Left renal cortex interstitium (tissue), 4 donors: ENCODE results near the gene VSX2. TPM values are rescaled to one million over a fixed set of nuclear protein-coding genes. Genes with fewer than 3 reads are reported as not detected.
"Not testable (repeated sequence)": the region's sequence is repeated elsewhere in the genome, so short reads cannot be mapped to it uniquely, and the experiment has no call there.

Experiments used
- DNase-seq, 4 donors: peaks; one replicate each; pipeline ENCODE4 v3.0.0-alpha.2; 2013; ENCODE audit warnings: low read depth in 4 of 4, low spot score in 2 of 4, missing footprints in 1 of 4
- polyA plus RNA-seq, 4 donors: library from polyadenylated mRNA; unstranded; fragments of 120-200 nt; gene quantifications; one replicate each; pipeline ENCODE4 v1.2.1, GENCODE V29; 2013; ENCODE audit not compliant: insufficient read length in 4 of 4

The VSX2 gene
- polyA plus RNA-seq, 4 donors: 0.05 to 0.11 (median 0.08) TPM

DNA sequence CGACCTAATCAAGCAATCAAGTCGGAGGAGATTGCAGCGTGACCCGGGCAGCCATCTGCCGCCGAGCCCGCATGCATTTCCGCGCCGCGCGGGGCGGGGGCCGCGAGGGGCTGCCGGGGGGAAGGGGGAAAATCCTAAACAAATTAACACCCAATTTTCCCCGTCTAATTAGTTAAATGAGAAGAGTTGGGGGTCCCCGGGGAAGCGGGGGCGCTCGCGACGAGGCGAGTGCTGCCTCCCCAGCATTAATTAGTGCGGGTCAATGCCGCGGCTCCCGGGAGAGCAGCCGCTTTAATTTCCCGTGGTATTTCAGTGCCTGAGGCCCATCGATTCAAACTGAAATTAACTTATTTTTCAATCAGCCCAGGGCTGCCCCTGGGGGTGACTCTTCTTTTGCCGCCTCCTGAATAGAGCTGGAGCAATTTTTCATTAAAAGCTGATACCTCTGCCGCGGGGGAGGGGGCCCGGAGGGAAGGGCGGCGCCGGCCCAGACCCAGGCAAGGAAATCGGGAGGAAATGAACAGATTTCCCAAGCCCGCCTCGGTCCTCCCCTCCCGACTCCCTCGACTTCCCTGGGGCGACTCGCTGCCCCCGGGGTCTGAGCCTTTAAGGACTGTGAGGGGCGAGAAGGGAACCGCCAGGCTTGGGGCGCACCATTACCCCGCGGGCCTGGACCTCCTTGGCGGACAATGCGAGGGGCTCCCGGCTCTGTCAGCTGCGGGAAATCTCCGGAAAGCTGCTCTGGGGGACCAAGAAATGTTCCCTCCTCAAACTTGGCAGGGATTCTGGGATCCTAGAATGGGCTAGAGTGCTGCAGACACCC is 18.9 kb downstream of the VSX2 start:
- DNase-seq: no peak

- DNase-seq: no peak
Observed at GRCh38 chr14:74258764-74259035, 19.5 kb downstream of the VSX2 start.

GRCh38 chr14:74259513-74259912 is 20.3 kb downstream of the VSX2 start:
- DNase-seq: no peak

- no peak for DNase-seq
Observed at GRCh38 chr14:74260525-74261233, 21.4 kb downstream of the VSX2 start.

DNA sequence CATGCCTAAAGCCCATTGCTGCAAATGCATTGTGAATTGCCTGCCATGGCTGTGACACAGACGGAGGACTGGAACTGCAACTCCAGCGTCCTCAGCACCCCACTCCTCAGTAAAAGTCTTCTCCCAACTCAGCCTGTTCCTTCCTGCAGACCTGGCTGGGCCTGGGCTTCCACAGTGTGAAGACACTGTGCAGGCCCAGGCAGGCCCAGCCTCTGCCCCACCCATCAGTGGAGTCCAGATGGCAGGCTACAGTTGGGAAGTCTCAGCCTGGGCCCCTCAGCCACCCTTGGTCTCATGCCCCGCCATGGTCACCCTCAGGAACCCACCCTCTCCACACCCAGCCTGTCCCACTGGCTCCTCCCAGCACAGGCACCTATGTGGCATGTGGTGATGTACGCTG is 22.0 kb downstream of the VSX2 start:
- no peak for DNase-seq

DNA sequence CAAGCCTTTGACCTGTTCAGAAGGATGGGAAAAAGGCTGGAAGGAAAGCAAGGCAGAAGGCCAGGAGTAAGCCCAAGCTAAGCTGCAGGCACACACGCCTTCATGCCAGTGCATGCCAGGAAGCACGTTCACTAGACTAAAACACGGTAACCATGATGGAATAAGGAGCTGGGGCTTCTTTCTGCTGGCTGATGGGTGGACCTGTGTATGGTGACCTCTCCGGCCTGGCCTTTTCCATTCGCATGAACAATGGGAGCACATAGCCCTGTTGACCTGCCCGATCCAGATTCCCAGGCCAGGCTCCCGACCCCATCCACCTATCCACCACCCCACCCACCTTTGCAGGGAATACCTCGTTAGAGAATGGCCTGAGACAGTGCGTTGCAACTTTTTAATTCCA is 22.8 kb downstream of the VSX2 start:
- DNase-seq: no peak

- no peak for DNase-seq
Observed at GRCh38 chr14:74263181-74263580, 23.9 kb downstream of the VSX2 start.

- no peak for DNase-seq
Observed at GRCh38 chr14:74263921-74264320, 24.7 kb downstream of the VSX2 start.

- no peak for DNase-seq
Observed at GRCh38 chr14:74265301-74265965, 26.2 kb downstream of the VSX2 start.

DNA sequence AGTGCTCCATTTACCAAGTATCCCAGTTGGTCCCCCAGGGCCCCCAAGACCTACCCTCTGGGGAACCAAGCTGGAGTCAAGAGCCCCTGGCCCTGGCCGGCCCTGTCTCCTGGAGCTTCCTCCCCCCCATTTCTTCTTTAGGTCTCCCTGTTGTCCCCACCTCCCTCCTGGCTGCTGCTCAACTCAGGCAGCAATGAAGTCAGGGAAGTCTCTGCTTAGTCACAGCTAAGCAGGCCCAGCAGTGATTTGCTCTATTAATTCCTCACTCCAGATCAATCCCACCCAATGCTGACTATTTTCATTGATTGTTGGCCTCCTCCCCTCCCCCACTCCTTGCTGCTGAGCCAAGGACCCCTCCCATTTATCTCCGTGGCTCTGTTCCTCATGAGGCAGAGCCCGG is 28.3 kb downstream of the VSX2 start:
- no peak for DNase-seq

- not testable (repeated sequence) for DNase-seq
Observed at GRCh38 chr14:74270382-74271177, 31.3 kb downstream of the VSX2 start.

DNA sequence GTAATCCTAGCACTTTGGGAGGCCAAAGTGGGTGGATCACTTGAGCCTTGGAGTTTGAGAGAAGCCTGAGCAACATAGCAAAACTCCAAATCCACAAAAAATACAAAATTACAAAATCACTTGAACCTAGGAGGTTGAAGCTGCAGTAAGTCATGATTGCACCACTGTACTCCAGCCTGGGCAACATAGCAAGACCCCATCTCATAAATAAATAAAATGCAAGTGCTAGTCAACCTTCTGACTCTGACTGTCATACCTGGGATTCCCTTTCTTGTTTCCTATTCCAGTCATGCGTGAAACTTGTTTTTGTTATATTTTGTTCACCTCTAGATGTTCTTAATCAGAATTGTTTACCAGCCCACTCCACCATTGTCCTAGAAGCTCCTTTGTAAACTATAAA is 32.1 kb downstream of the VSX2 start:
- no peak for DNase-seq

- DNase-seq: no peak
Observed at GRCh38 chr14:74275241-74275841, 36.1 kb downstream of the VSX2 start.

DNA sequence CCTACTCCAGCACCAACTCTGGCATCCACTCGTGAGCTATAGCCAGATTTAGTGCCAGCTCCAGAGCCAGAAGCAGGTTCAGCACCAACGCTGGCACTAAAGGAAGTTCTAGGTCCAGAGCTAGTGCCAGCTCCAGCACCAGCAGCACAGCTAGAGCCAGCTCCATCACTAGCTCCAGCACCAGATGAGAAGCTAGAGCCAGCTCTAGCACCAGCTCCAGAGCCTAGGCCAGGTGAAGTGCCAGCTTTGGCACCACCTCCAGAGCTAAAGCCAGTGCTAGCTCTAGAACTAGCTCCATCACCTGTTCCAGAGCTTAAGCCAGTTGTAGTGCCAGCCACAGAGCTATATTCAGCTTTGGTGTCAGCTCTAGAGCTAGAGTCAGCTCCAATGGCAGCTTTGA is 38.8 kb downstream of the VSX2 start:
- DNase-seq: no peak

GRCh38 chr14:74281069-74281468 is 41.8 kb downstream of the VSX2 start:
- no peak for DNase-seq

- no peak for DNase-seq
Observed at GRCh38 chr14:74286736-74287135, 47.5 kb downstream of the VSX2 start.

DNA sequence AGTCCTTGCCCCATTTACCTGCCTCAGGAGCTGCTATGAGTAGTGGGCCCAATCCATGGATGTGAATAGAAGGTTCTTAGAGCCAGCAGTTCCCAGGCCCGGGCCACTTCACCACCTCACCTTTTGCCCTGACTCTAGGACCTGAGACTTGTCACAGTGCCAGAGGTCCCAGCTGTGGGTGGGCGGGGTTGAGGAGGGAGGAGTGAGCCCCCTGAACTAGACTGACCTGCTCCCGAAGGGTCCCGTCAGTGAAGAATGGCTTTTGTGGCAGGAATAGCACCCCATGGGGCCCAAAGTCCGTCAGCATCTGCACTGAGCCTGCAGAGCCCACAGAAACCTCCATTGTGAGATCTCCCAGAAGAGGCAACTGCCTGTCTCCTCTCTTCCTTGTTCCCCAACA is 50.6 kb downstream of the VSX2 start:
- no peak for DNase-seq

- DNase-seq: no peak
Observed at GRCh38 chr14:74290415-74290814, 51.2 kb downstream of the VSX2 start.

DNA sequence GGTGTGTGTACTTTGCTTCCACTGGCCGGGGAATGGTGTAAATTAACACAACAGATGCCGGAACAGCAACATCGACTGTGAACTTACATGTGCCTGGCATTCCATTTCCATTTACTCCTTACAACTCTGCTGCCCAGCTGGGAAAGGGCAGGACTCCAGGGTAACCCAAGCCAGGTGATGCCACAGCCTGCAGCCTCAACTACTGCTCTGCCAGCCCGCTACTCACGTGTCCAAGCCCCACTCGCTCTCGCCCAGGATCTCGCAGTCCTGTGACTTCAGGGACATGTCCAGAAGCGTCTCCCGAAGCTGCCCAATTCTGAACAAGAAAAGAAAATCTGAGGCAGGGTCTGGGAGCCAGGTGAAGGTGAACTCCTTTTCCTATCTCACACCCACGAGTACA is 52.8 kb downstream of the VSX2 start:
- DNase-seq: no peak

DNA sequence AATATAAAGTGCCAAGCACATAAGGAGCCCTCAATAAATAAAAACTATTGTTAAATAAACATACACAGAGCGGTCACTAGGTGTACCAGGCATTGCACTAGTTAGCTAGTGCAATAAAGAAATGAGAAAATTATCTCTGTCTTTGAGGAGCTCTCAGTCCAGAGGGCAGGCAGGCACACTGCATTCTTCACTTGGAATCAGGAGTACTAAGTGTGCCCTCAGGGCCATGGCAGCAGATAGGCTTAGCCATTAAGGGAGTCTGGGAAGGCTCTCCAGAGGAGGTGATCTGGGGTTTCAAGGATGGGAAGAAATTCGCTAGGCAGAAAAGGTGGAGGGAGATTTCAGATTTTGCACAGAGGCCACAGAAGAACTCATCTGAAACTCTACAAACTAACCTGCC is 54.4 kb downstream of the VSX2 start:
- no peak for DNase-seq

GRCh38 chr14:74296037-74296467 is 56.8 kb downstream of the VSX2 start:
- no peak for DNase-seq
